Parathyroid adenoma (tissue), 2 donors: ENCODE data around the gene ACTN1.

ENCODE experiments used
- H2AFZ ChIP-seq: fragments of 300-600 bp; sonication (generic); one replicate; pipeline ENCODE4 v1.7.0; 2017; ENCODE audit warnings: antibody characterized with exemption, mild to moderate bottlenecking
- H3K27ac ChIP-seq: fragments of 300-600 bp; sonication (generic); one replicate; pipeline ENCODE4 v1.7.0; 2017
- H3K27me3 ChIP-seq: fragments of 300-600 bp; sonication (generic); one replicate; pipeline ENCODE4 v1.7.0; 2017; ENCODE audit warnings: low read length; ENCODE audit not compliant: control insufficient read depth, insufficient read depth
- H3K36me3 ChIP-seq: fragments of 300-600 bp; sonication (generic); one replicate; pipeline ENCODE4 v1.7.0; 2017; ENCODE audit warnings: low read length; ENCODE audit not compliant: control insufficient read depth, insufficient read depth
- H3K4me1 ChIP-seq: fragments of 300-600 bp; sonication (generic); one replicate; pipeline ENCODE4 v1.7.0; 2017; ENCODE audit warnings: control low read depth
- H3K4me2 ChIP-seq: fragments of 300-600 bp; sonication (generic); one replicate; pipeline ENCODE4 v1.7.0; 2017; ENCODE audit warnings: low read length
- H3K4me3 ChIP-seq: fragments of 300-600 bp; sonication (generic); one replicate; pipeline ENCODE4 v1.7.0; 2017; ENCODE audit warnings: low read depth, low read length
- H3K79me2 ChIP-seq: fragments of 300-600 bp; sonication (generic); one replicate; pipeline ENCODE4 v1.7.0; 2017; ENCODE audit warnings: control low read depth
- H3K9ac ChIP-seq: fragments of 300-600 bp; sonication (generic); one replicate; pipeline ENCODE4 v1.7.0; 2017; ENCODE audit warnings: mild to moderate bottlenecking
- H3K9me3 ChIP-seq: fragments of 300-600 bp; sonication (generic); one replicate; pipeline ENCODE4 v1.7.0; 2017; ENCODE audit warnings: low read length; ENCODE audit not compliant: control insufficient read depth
- TF ChIP-seq, protein P1 (sequence below): fragments of 300-600 bp; sonication (generic); IDR thresholded peaks from one replicate; pipeline ENCODE4 v1.7.0; 2017; ENCODE audit warnings: antibody characterized with exemption, mild to moderate bottlenecking
- donor health status: primary hyperparathyroidism.

The ACTN1 gene

DNA sequence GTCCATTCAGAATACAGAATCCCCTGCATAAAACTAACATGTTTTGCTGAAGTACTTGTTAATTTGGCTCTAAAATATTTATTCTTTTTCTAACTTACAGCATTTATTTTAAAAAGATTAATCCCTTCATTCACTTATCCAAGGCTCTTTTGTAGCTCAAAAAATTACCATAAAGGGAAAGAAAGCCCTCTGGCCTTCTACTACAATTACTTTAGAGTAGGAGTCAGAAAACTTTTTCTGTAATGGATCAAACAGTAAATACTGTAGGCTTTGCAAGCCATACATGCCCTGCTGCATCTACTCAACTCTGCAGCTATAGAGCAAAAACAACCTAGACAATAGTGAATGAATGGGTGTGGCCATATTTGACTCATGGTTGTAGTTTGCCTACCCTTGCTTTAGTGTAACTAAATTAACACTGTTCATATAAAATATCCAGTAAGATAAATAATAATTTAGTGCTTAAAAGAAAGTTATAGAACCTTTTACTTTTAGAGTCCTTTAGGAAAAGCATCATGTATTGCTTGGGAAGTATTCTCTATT lies 112.0 kb downstream of the ACTN1 start:
- no peaks in the 10 kb centered on the region for H3K27me3 ChIP-seq
- no peak overlapping the region for H2AFZ ChIP-seq
- H3K36me3 ChIP-seq: no peaks in the 10 kb centered on the region
- H3K4me2 ChIP-seq: no peak overlapping the region
- TF ChIP-seq, protein P1, sequence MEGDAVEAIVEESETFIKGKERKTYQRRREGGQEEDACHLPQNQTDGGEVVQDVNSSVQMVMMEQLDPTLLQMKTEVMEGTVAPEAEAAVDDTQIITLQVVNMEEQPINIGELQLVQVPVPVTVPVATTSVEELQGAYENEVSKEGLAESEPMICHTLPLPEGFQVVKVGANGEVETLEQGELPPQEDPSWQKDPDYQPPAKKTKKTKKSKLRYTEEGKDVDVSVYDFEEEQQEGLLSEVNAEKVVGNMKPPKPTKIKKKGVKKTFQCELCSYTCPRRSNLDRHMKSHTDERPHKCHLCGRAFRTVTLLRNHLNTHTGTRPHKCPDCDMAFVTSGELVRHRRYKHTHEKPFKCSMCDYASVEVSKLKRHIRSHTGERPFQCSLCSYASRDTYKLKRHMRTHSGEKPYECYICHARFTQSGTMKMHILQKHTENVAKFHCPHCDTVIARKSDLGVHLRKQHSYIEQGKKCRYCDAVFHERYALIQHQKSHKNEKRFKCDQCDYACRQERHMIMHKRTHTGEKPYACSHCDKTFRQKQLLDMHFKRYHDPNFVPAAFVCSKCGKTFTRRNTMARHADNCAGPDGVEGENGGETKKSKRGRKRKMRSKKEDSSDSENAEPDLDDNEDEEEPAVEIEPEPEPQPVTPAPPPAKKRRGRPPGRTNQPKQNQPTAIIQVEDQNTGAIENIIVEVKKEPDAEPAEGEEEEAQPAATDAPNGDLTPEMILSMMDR: no peak
- H3K9ac ChIP-seq: no peak overlapping the region
- no peak overlapping the region for H3K27ac ChIP-seq
- no peaks in the 10 kb centered on the region for H3K9me3 ChIP-seq
- no peaks in the 10 kb centered on the region for H3K4me1 ChIP-seq
- no peak overlapping the region for H3K4me3 ChIP-seq
- no peaks in the 10 kb centered on the region for H3K79me2 ChIP-seq

DNA sequence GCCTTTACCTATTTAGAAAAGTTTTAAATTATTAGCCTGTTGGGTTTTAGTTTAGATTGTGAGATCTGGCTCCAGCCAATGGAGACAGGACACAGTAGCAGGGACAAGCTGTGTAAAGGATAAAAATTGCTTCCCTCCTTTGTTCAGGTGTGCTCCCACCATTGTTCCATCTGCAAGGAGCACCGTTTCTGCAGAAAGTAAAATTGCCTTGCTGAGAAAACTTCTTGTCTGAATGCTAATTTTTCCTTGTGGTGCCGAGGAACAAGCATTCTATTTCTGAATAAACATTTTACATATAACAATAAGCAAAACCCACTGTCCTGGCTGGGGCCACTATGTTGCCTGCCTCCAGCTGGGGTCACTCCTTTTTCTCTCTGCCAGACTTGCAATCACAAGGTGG lies 113.6 kb downstream of the ACTN1 start:
- no peaks in the 10 kb centered on the region for H3K36me3 ChIP-seq
- H3K4me3 ChIP-seq: no peak overlapping the region
- no peak overlapping the region for H3K4me2 ChIP-seq
- no peaks in the 10 kb centered on the region for H3K9me3 ChIP-seq
- no peaks in the 10 kb centered on the region for H3K27me3 ChIP-seq
- no peaks in the 10 kb centered on the region for H3K79me2 ChIP-seq
- TF ChIP-seq, protein P1: no peak
- H3K27ac ChIP-seq: no peak overlapping the region
- no peak overlapping the region for H2AFZ ChIP-seq
- H3K4me1 ChIP-seq: no peaks in the 10 kb centered on the region
- no peak overlapping the region for H3K9ac ChIP-seq

DNA sequence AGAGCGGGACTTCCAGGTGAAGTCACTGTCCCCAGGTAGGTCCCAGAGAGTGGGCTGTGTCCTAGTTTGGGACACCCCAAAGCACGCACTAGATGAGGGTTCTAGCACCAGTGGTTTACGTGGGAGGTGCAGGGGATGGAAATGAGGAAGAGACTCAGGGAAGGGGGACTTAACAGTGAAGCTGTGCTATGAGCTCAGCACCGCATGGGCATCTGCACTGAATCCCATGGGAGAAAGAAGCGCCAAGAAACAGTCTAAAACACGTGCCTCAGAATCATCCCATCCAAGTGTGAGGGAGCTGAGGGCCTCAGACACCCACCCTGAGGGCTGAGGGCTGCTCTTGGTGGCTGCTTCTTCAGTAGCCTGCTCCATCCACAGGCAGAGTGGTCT lies 114.7 kb downstream of the ACTN1 start:
- Histone ChIP-seq H2AFZ (no peak overlapping the region), H3K27me3 (no peaks in the 10 kb centered on the region), H3K27ac (no peak overlapping the region), H3K9me3 (no peaks in the 10 kb centered on the region), H3K79me2 (no peaks in the 10 kb centered on the region), H3K9ac (no peak overlapping the region), H3K4me1 (no peaks in the 10 kb centered on the region), H3K36me3 (no peaks in the 10 kb centered on the region), H3K4me2 (no peak overlapping the region), H3K4me3 (no peak overlapping the region)
- TF ChIP-seq, protein P1: no peak

DNA sequence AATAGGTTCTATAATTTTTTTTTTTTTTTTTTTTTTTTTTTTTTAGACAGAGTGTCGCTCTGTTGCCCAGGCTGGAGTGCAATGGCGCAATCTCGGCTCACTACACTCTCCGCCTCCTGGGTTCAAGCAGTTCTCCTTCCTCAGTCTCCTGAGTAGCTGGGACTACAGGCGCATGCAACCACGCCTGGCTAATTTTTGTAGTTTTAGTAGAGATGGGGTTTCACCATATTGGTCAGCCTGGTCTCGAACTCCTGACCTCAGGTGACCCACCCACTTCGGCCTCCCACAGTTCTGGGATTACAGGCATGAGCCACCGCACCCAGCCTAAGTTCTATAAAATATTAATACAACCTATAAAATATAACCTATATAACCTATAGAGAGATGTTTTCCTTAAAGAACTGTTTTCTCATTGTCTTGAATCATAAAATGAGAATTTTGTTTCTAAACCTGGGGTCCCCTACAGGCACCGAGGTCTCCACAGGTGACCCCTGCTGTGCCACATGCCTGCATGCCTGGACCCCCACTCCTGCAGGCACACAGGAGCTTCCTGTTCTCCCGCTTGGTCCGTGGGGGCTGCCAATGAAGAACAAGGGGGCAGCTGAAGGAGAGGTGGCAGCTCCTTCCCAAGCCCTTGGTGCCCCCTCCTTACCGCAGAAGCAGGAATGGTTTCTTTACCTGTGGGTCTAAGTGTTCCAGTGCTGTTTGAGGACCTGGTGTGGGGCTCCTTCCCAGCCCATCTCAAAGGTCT lies 115.3 kb downstream of the ACTN1 start:
- H3K4me2 ChIP-seq: no peak overlapping the region
- H3K4me3 ChIP-seq: no peak overlapping the region
- no peaks in the 10 kb centered on the region for H3K79me2 ChIP-seq

More for the DNA sequence above, 115.3 kb downstream of the ACTN1 start:
- Histone ChIP-seq H3K9ac (no peak overlapping the region), H3K9me3 (no peaks in the 10 kb centered on the region), H3K36me3 (no peaks in the 10 kb centered on the region), H2AFZ (no peak overlapping the region), H3K27ac (no peak overlapping the region), H3K27me3 (no peaks in the 10 kb centered on the region), H3K4me1 (no peaks in the 10 kb centered on the region)
- TF ChIP-seq, protein P1: no peak
